IPS-18c (cell line): ENCODE results near the gene ARTN.

ENCODE experiments used
- H3K4me3 ChIP-seq: 2 replicates; pipeline ENCODE4 v1.7.0; 2013; ENCODE audit warnings: low read depth, mild to moderate bottlenecking, low read length, moderate library complexity; ENCODE audit not compliant: insufficient read depth
- H3K9me3 ChIP-seq: one replicate; pipeline ENCODE4 v1.6.1; 2013; ENCODE audit warnings: mild to moderate bottlenecking, low read length, moderate library complexity; ENCODE audit not compliant: control insufficient read depth, insufficient read depth

ARTN gene

GRCh38 chr1:43958351-43959255, 25.0 kb downstream of the ARTN start:
- Histone ChIP-seq H3K9me3 (no peaks in the 10 kb centered on the region), H3K4me3 (no peak overlapping the region)

- no peaks in the 10 kb centered on the region for H3K9me3 ChIP-seq
- no peak overlapping the region for H3K4me3 ChIP-seq
Measured at GRCh38 chr1:43960798-43961197, 27.2 kb downstream of the ARTN start.

GRCh38 chr1:43961692-43962091, 28.1 kb downstream of the ARTN start:
- no peaks in the 10 kb centered on the region for H3K9me3 ChIP-seq
- H3K4me3 ChIP-seq, result no peak overlapping the region

GRCh38 chr1:43962324-43962723, 28.7 kb downstream of the ARTN start:
- Histone ChIP-seq H3K9me3 (no peaks in the 10 kb centered on the region), H3K4me3 (no peak overlapping the region)

- Histone ChIP-seq H3K9me3 (no peaks in the 10 kb centered on the region), H3K4me3 (no peak overlapping the region)
Measured at GRCh38 chr1:43963006-43963405, 29.4 kb downstream of the ARTN start.

- Histone ChIP-seq H3K9me3 (peaks cover 4% of the 10 kb centered on the region), H3K4me3 (no peak overlapping the region)
Measured at GRCh38 chr1:43963890-43964289, 30.3 kb downstream of the ARTN start.

GRCh38 chr1:43965316-43965715, 31.7 kb downstream of the ARTN start:
- Histone ChIP-seq H3K9me3 (peaks cover 4% of the 10 kb centered on the region), H3K4me3 (no peak overlapping the region)

GRCh38 chr1:43968348-43968948, 34.8 kb downstream of the ARTN start:
- no peak overlapping the region for H3K4me3 ChIP-seq
- peaks cover 4% of the 10 kb centered on the region for H3K9me3 ChIP-seq

GRCh38 chr1:43969416-43969745, 35.8 kb downstream of the ARTN start:
- H3K9me3 ChIP-seq, result peaks cover 4% of the 10 kb centered on the region
- H3K4me3 ChIP-seq, result 0 out of 2 replicates have a peak overlapping the region, but pooled peaks have one; percentile 25

- peaks cover 5% of the 10 kb centered on the region for H3K9me3 ChIP-seq
- peak within 1 kb of the TSS; percentile 74 for H3K4me3 ChIP-seq
Measured at GRCh38 chr1:43969746-43970466, 36.3 kb downstream of the ARTN start, which contains the start of gene DPH2. Gene DPH2 (plus strand): TSS chr1:43970010. CDS start chr1:43970176, 166 bp downstream.

- peak overlapping the region; percentile 74 for H3K4me3 ChIP-seq
Measured at GRCh38 chr1:43970502-43970901, 36.9 kb downstream of the ARTN start.

GRCh38 chr1:43970911-43971310, 37.3 kb downstream of the ARTN start:
- Histone ChIP-seq H3K9me3 (peaks cover 7% of the 10 kb centered on the region), H3K4me3 (peak overlapping the region; percentile 74)

More at GRCh38 chr1:43970502-43970901, 36.9 kb downstream of the ARTN start:
- H3K9me3 ChIP-seq, result peaks cover 7% of the 10 kb centered on the region

- Histone ChIP-seq H3K9me3 (peaks cover 7% of the 10 kb centered on the region), H3K4me3 (no peak overlapping the region)
Measured at GRCh38 chr1:43971336-43971980, 37.9 kb downstream of the ARTN start.

- peak overlapping the region; percentile 94 for H3K4me3 ChIP-seq
- peaks cover 3% of the 10 kb centered on the region for H3K9me3 ChIP-seq
Measured at GRCh38 chr1:43973981-43974442, 40.4 kb downstream of the ARTN start.

- Histone ChIP-seq H3K4me3 (peak within 1 kb of the TSS; percentile 94), H3K9me3 (peaks cover 3% of the 10 kb centered on the region)
Measured at GRCh38 chr1:43974443-43975248, 41.0 kb downstream of the ARTN start, which contains the start of gene ATP6V0B. Gene ATP6V0B (plus strand): TSS chr1:43974960. CDS start chr1:43975041, 81 bp downstream.

- H3K9me3 ChIP-seq, result peaks cover 3% of the 10 kb centered on the region
- peak overlapping the region; percentile 94 for H3K4me3 ChIP-seq
Measured at GRCh38 chr1:43975249-43975961, 41.8 kb downstream of the ARTN start.
